Caco-2 (cell line): ENCODE data around the gene TIGD4. TPM values are rescaled to one million over a fixed set of nuclear protein-coding genes. Genes with fewer than 3 reads are reported as not detected.

Source experiments
- BruUV-seq: library from RNA; stranded (reverse); fragments of 400-500 nt; replicated peaks from 2 replicates; lab custom pipeline; 2021; lab: Mats Ljungman, UMichigan
- CTCF ChIA-PET: fragments of 300-600 bp; sonication (Branson Sonifier 250); formaldehyde crosslinking; loops from one replicate; lab custom pipeline; 2022; ENCODE audit warnings: antibody characterized with exemption; lab: Charles Lee
- POLR2A ChIA-PET: fragments of 300-600 bp; sonication (Branson Sonifier 250); formaldehyde crosslinking; loops from one replicate; lab custom pipeline; 2022; ENCODE audit warnings: antibody characterized with exemption; lab: Charles Lee
- DNase-seq, 2 experiments: peaks; one replicate each; pipeline versions ENCODE4 v3.0.0 to v3.0.0-alpha.2; 2020 to 2022
- H3K27me3 ChIP-seq: replicated peaks from 2 replicates; pipeline ENCODE4 v1.6.0; 2011; ENCODE audit warnings: low read length; ENCODE audit not compliant: control insufficient read depth, insufficient read depth
- H3K36me3 ChIP-seq: 2 replicates; pipeline ENCODE4 v1.5.1; 2011; ENCODE audit warnings: low read length; ENCODE audit not compliant: control insufficient read depth, insufficient read depth
- H3K4me1 ChIP-seq: fragments of 250-450 bp; sonication (Bioruptor Pico); 2 replicates; pipeline ENCODE4 v1.5.1; 2020; ENCODE audit warnings: mild to moderate bottlenecking
- H3K4me3 ChIP-seq: 2 replicates; pipeline ENCODE4 v1.5.1; 2011; ENCODE audit warnings: low read depth, mild to moderate bottlenecking, control low read depth, low read length
- H3K9me3 ChIP-seq: fragments of 250-450 bp; sonication (Bioruptor Pico); 2 replicates; pipeline ENCODE4 v1.5.1; 2020; ENCODE audit warnings: mild to moderate bottlenecking, moderate library complexity
- H3K27ac Mint-ChIP-seq: one replicate; pipeline ENCODE4 v1.8.0; 2022; ENCODE audit warnings: mixed read lengths; ENCODE audit not compliant: unreplicated experiment
- H3K27me3 Mint-ChIP-seq: one replicate; pipeline ENCODE4 v1.8.0; 2022; ENCODE audit warnings: mixed read lengths; ENCODE audit not compliant: insufficient read depth, unreplicated experiment
- H3K36me3 Mint-ChIP-seq: one replicate; pipeline ENCODE4 v1.8.0; 2022; ENCODE audit warnings: mild to moderate bottlenecking, mixed read lengths; ENCODE audit not compliant: insufficient read depth, unreplicated experiment
- H3K4me1 Mint-ChIP-seq: one replicate; pipeline ENCODE4 v1.8.0; 2022; ENCODE audit warnings: low read depth, mixed read lengths; ENCODE audit not compliant: unreplicated experiment
- H3K4me3 Mint-ChIP-seq: one replicate; pipeline ENCODE4 v1.8.0; 2022; ENCODE audit warnings: mild to moderate bottlenecking, moderate library complexity, mixed read lengths; ENCODE audit not compliant: unreplicated experiment
- H3K9me3 Mint-ChIP-seq: one replicate; pipeline ENCODE4 v1.8.0; 2022; ENCODE audit warnings: mixed read lengths; ENCODE audit not compliant: unreplicated experiment
- CTCF ChIP-seq, 2 experiments: fragments of 200-600 bp in 1 of 2; IDR thresholded peaks; 1 replicate in 1 of 2; 2 replicates in 1 of 2; pipeline versions ENCODE4 v1.5.1 to v1.8.0; 2011 to 2022; ENCODE audit warnings: antibody characterized with exemption in 1 of 2, control low read depth in 1 of 2, inconsistent platforms in 1 of 2, low read depth in 1 of 2, low read length in 1 of 2, mild to moderate bottlenecking in 1 of 2, moderate library complexity in 1 of 2; ENCODE audit not compliant: insufficient read depth in 1 of 2, severe bottlenecking in 1 of 2, unreplicated experiment in 1 of 2
- intact Hi-C: fragments of 100-400 bp; cut with micrococcal nuclease; formaldehyde crosslinking; loops from one replicate; pipeline ENCODE4 v1.10.0; 2022; ENCODE audit not compliant: unreplicated experiment
- total RNA-seq: library from RNA; stranded (reverse); gene quantifications from 2 replicates; pipeline ENCODE4 v1.2.3, GENCODE V29; 2022

Gene TIGD4
- total RNA-seq, 1 experiment from 2014 or later, result 1.0 TPM

- Histone ChIP-seq H3K4me1 (no peaks in the 10 kb centered on the region), H3K36me3 (no peaks in the 10 kb centered on the region), H3K9me3 (no peaks in the 10 kb centered on the region), H3K27me3 (no peaks in the 10 kb centered on the region), H3K4me3 (no peak overlapping the region)
- ChIA-PET POLR2A (no interaction called here), CTCF (no interaction called here)
- Mint-ChIP-seq H3K4me1 (no peaks in the 10 kb centered on the region), H3K27me3 (no peaks in the 10 kb centered on the region), H3K4me3 (no peak overlapping the region), H3K27ac (no peak overlapping the region), H3K9me3 (no peaks in the 10 kb centered on the region), H3K36me3 (no peaks in the 10 kb centered on the region)
- no peak for TF ChIP-seq CTCF (IDR thresholded peaks at IDR 0.05; ENCODE audit: insufficient read depth in 1 of 2, low read depth in 1 of 2, low read length in 1 of 2, severe bottlenecking in 1 of 2, unreplicated experiment in 1 of 2)
- no peak for DNase-seq
- BruUV-seq, result no TSS peak
- intact Hi-C loops, result no loop called here
Observed at GRCh38 chr4:152748619-152749018, 30.9 kb downstream of the TIGD4 start.

- Mint-ChIP-seq H3K4me1 (no peaks in the 10 kb centered on the region), H3K9me3 (no peaks in the 10 kb centered on the region), H3K4me3 (no peak overlapping the region), H3K36me3 (no peaks in the 10 kb centered on the region), H3K27ac (no peak overlapping the region), H3K27me3 (no peaks in the 10 kb centered on the region)
- intact Hi-C loops, result no loop called here
- Histone ChIP-seq H3K4me1 (no peaks in the 10 kb centered on the region), H3K36me3 (no peaks in the 10 kb centered on the region), H3K4me3 (no peak overlapping the region), H3K27me3 (no peaks in the 10 kb centered on the region), H3K9me3 (no peaks in the 10 kb centered on the region)
- ChIA-PET POLR2A (no interaction called here), CTCF (no interaction called here)
- DNase-seq, result no peak
- no TSS peak for BruUV-seq
- no peak for TF ChIP-seq CTCF (IDR thresholded peaks at IDR 0.05; ENCODE audit: insufficient read depth in 1 of 2, low read depth in 1 of 2, low read length in 1 of 2, severe bottlenecking in 1 of 2, unreplicated experiment in 1 of 2)
Observed at GRCh38 chr4:152747444-152747843, 32.1 kb downstream of the TIGD4 start.

- no TSS peak for BruUV-seq
Observed at GRCh38 chr4:152738827-152739226, 40.7 kb downstream of the TIGD4 start.

More at GRCh38 chr4:152738827-152739226, 40.7 kb downstream of the TIGD4 start:
- ChIA-PET CTCF (no interaction called here), POLR2A (no interaction called here)
- H3K36me3 Mint-ChIP-seq, result no peaks in the 10 kb centered on the region
- no peaks in the 10 kb centered on the region for H3K9me3 ChIP-seq
- no peaks in the 10 kb centered on the region for H3K9me3 Mint-ChIP-seq
- DNase-seq, result no peak
- no peaks in the 10 kb centered on the region for H3K27me3 Mint-ChIP-seq
- H3K4me3 ChIP-seq, result no peak overlapping the region
- intact Hi-C loops, result no loop called here
- H3K36me3 ChIP-seq, result no peaks in the 10 kb centered on the region
- H3K27ac Mint-ChIP-seq, result no peak overlapping the region
- 0 out of 2 replicates have a peak, but pooled peaks cover 4% of the 10 kb centered on the region for H3K4me1 ChIP-seq
- no peaks in the 10 kb centered on the region for H3K27me3 ChIP-seq
- TF ChIP-seq CTCF (IDR thresholded peaks at IDR 0.05; ENCODE audit: insufficient read depth in 1 of 2, low read depth in 1 of 2, low read length in 1 of 2, severe bottlenecking in 1 of 2, unreplicated experiment in 1 of 2), result no peak
- peaks cover 12% of the 10 kb centered on the region for H3K4me1 Mint-ChIP-seq
- no peak overlapping the region for H3K4me3 Mint-ChIP-seq
